ENCODE results near the gene CSF1.
"Not testable (repeated sequence)": the region's sequence is repeated elsewhere in the genome, so short reads cannot be mapped to it uniquely, and the experiment has no call there.

CSF1 gene

GRCh38 chr1:109933856-109934711 is 23.4 kb downstream of the CSF1 start:
- in situ Hi-C loops (cut with MboI; ENCODE audit: low sequenced_read_pairs), result no loop called here

GRCh38 chr1:109935451-109935900 is 24.8 kb downstream of the CSF1 start:
- in situ Hi-C loops (cut with MboI; ENCODE audit: low sequenced_read_pairs), result no loop called here

- in situ Hi-C loops (cut with MboI; ENCODE audit: low sequenced_read_pairs), result no loop called here
These were observed 27.1 kb downstream of the CSF1 start for GRCh38 chr1:109937738-109938137.

- in situ Hi-C loops (cut with MboI; ENCODE audit: low sequenced_read_pairs), result no loop called here
These were observed 27.9 kb downstream of the CSF1 start for GRCh38 chr1:109938556-109938955.

- in situ Hi-C loops (cut with MboI; ENCODE audit: low sequenced_read_pairs), result no loop called here
These were observed 31.8 kb downstream of the CSF1 start for GRCh38 chr1:109942434-109942833.

- in situ Hi-C loops (cut with MboI; ENCODE audit: low sequenced_read_pairs), result no loop called here
These were observed 33.9 kb downstream of the CSF1 start for GRCh38 chr1:109944541-109944940.

GRCh38 chr1:109946511-109946910 is 35.9 kb downstream of the CSF1 start:
- in situ Hi-C loops (cut with MboI; ENCODE audit: low sequenced_read_pairs), result no loop called here

- in situ Hi-C loops (cut with MboI; ENCODE audit: low sequenced_read_pairs), result no loop called here
These were observed 37.1 kb downstream of the CSF1 start for GRCh38 chr1:109947582-109948284.

- in situ Hi-C loops (cut with MboI; ENCODE audit: low sequenced_read_pairs), result no loop called here
These were observed 37.6 kb downstream of the CSF1 start for GRCh38 chr1:109948285-109948630.

- in situ Hi-C loops (cut with MboI; ENCODE audit: low sequenced_read_pairs), result no loop called here
These were observed 39.4 kb downstream of the CSF1 start for GRCh38 chr1:109950038-109950437.

- in situ Hi-C loops (cut with MboI; ENCODE audit: low sequenced_read_pairs), result no loop called here
These were observed 39.9 kb downstream of the CSF1 start for GRCh38 chr1:109950509-109950908.

- in situ Hi-C loops (cut with MboI; ENCODE audit: low sequenced_read_pairs), result not testable (repeated sequence)
These were observed 40.9 kb downstream of the CSF1 start for GRCh38 chr1:109951501-109951900.

- in situ Hi-C loops (cut with MboI; ENCODE audit: low sequenced_read_pairs), result no loop called here
These were observed 43.4 kb downstream of the CSF1 start for GRCh38 chr1:109954041-109954512.

- in situ Hi-C loops (cut with MboI; ENCODE audit: low sequenced_read_pairs), result no loop called here
These were observed 49.0 kb downstream of the CSF1 start for GRCh38 chr1:109959632-109959973.

- in situ Hi-C loops (cut with MboI; ENCODE audit: low sequenced_read_pairs), result no loop called here
These were observed 49.5 kb downstream of the CSF1 start for GRCh38 chr1:109959974-109960744.

GRCh38 chr1:109960745-109961094 is 50.1 kb downstream of the CSF1 start:
- in situ Hi-C loops (cut with MboI; ENCODE audit: low sequenced_read_pairs), result no loop called here

- in situ Hi-C loops (cut with MboI; ENCODE audit: low sequenced_read_pairs), result no loop called here
These were observed 53.2 kb downstream of the CSF1 start for GRCh38 chr1:109963864-109964263.

GRCh38 chr1:109969146-109969829 is 58.6 kb downstream of the CSF1 start:
- in situ Hi-C loops (cut with MboI; ENCODE audit: low sequenced_read_pairs), result no loop called here

GRCh38 chr1:109969907-109970306 is 59.3 kb downstream of the CSF1 start:
- in situ Hi-C loops (cut with MboI; ENCODE audit: low sequenced_read_pairs), result no loop called here

GRCh38 chr1:109971559-109971958 is 60.9 kb downstream of the CSF1 start:
- in situ Hi-C loops (cut with MboI; ENCODE audit: low sequenced_read_pairs), result no loop called here

GRCh38 chr1:109974191-109974590 is 63.5 kb downstream of the CSF1 start:
- in situ Hi-C loops (cut with MboI; ENCODE audit: low sequenced_read_pairs), result no loop called here

Data from hTERT RPE-1 (cell line).